Mucosa of descending colon (tissue), 3 donors: ENCODE data around the gene CYP4F12. TPM values are rescaled to one million over a fixed set of nuclear protein-coding genes. Genes with fewer than 3 reads are reported as not detected.

Source experiments
- ATAC-seq: fragments of 200-7000 bp; cut with Tn5 transposase; one replicate; pipeline ENCODE4 v1.9.1; 2020; ENCODE audit warnings: mild to moderate bottlenecking, moderate library complexity
- DNase-seq, 3 donors: peaks; one replicate each; pipeline ENCODE4 v3.0.0-alpha.2; 2020
- H3K36me3 ChIP-seq: fragments of 200-600 bp; one replicate; pipeline ENCODE4 v1.8.0; 2021; ENCODE audit warnings: low read depth, mild to moderate bottlenecking
- H3K4me1 ChIP-seq: fragments of 200-600 bp; one replicate; pipeline ENCODE4 v1.8.0; 2021; ENCODE audit warnings: low read depth, mild to moderate bottlenecking
- H3K4me3 ChIP-seq: fragments of 200-600 bp; one replicate; pipeline ENCODE4 v1.8.0; 2021; ENCODE audit warnings: mild to moderate bottlenecking
- H3K9me3 ChIP-seq: fragments of 200-600 bp; one replicate; pipeline ENCODE4 v1.8.0; 2021; ENCODE audit warnings: mild to moderate bottlenecking
- CTCF ChIP-seq: fragments of 200-600 bp; IDR thresholded peaks from one replicate; pipeline ENCODE4 v1.8.0; 2022; ENCODE audit warnings: antibody characterized with exemption, mild to moderate bottlenecking
- intact Hi-C, 2 donors: fragments of 100-400 bp; cut with DNase I in 1 of 2; cut with micrococcal nuclease in 1 of 2; formaldehyde crosslinking; loops; one replicate each; pipeline versions ENCODE4 v1.11.0 to v1.11.1; 2022; cut with DNase I, micrococcal nuclease
- total RNA-seq, 3 donors: library from RNA; stranded (reverse); fragmentation: NEBNext Ultra II Directional in 2 of 3; extraction: Animal tissue kit (Norgen Biotek cat#: 25700) in 2 of 3; gene quantifications; one replicate each; pipeline versions ENCODE4 v1.2.1 to v1.2.4, GENCODE V29; 2021 to 2023
- donor health status: DM: no; HTN: no; CAD: no; lungs with moderate emphysema.
- donor health status: DM: no; HTN: no; CAD: no.
- donor health status: DM: no; HTN: yes; CAD: no.

CYP4F12 gene
- total RNA-seq, 3 donors from 2014 or later: 62.8 to 179 (median 70.5) TPM

- Histone ChIP-seq H3K36me3 (no peaks in the 10 kb centered on the region), H3K4me1 (no peaks in the 10 kb centered on the region), H3K9me3 (no peaks in the 10 kb centered on the region), H3K4me3 (no peak overlapping the region)
- ATAC-seq (peak; percentile 60), DNase-seq (peak in 2 of 3 donors; percentile 28 to 39)
- intact Hi-C loops: no loop called here
- TF ChIP-seq CTCF: no peak
These were observed 41.1 kb upstream of the CYP4F12 start for GRCh38 chr19:15631817-15632216.

DNA sequence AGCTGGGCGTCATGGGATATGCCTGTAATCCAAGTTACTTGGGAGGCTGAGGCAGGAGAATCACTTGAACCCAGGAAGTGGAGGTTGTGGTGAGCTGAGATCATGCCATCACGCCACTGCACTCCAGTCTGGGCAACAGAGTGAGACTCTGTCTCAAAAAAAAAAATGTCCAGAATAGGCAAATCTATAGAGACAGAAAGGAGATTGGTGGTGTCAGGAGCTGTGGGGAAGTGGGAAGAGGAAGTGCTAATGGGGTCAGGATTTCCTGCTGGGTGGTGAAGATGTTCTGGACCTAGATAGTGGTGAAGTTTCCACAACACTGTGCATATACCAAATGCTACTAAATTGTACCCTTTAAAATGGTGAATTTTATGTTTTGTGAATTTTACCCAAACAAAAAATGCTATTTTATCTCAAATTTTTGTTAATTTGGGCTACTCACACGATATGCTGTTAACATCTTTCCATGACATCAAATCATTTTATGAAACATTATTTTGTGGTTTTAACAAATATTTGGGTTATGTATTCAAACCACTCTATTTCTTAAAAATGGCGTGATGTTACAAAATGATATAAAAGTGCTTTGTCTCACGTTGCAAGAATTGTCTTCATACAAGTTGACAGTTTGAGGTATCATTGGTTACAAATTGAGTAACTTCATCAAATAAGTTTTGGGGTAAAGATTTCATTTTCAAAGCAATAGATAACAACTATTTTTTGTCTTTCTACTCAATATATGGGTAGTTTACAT, 39.6 kb upstream of the CYP4F12 start:
- H3K9me3 ChIP-seq: no peaks in the 10 kb centered on the region
- no peaks in the 10 kb centered on the region for H3K36me3 ChIP-seq
- TF ChIP-seq CTCF: no peak
- no peak for DNase-seq
- no peaks in the 10 kb centered on the region for H3K4me1 ChIP-seq
- intact Hi-C loops: no loop called here
- ATAC-seq: no peak
- no peak overlapping the region for H3K4me3 ChIP-seq

GRCh38 chr19:15634105-15634504, 38.8 kb upstream of the CYP4F12 start:
- Histone ChIP-seq H3K9me3 (no peaks in the 10 kb centered on the region), H3K4me1 (no peaks in the 10 kb centered on the region), H3K4me3 (no peak overlapping the region), H3K36me3 (no peaks in the 10 kb centered on the region)
- no peak for TF ChIP-seq CTCF
- ATAC-seq (no peak), DNase-seq (no peak)
- intact Hi-C loops: no loop called here

- Histone ChIP-seq H3K36me3 (no peaks in the 10 kb centered on the region), H3K4me1 (peaks cover 11% of the 10 kb centered on the region), H3K4me3 (no peak overlapping the region), H3K9me3 (no peaks in the 10 kb centered on the region)
- intact Hi-C loops: no loop called here
- TF ChIP-seq CTCF: no peak
- DNase-seq: no peak
- ATAC-seq: no peak
These were observed 37.7 kb upstream of the CYP4F12 start for GRCh38 chr19:15635016-15635805.

DNA sequence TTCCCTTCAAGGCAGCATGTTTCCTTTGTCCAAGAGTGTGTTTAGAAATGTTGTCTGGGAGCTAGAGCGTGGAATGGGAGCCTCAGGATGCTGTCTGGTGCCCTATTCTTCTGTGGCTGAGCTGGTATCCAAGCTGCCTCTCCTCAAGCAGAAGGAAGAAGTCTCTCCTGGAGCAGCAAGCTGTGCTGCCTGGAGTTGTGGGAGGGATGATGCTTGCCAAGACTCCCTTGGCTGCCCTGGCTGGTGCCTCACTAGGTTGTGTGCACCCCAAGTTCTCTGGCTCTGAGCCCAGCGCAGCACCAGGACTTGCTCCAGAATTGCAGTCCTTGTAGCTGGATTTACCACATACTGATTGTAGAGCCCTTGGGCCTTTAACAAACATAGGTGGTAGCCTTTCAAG, 36.9 kb upstream of the CYP4F12 start:
- no peak overlapping the region for H3K4me3 ChIP-seq
- no peaks in the 10 kb centered on the region for H3K36me3 ChIP-seq
- no peak for TF ChIP-seq CTCF
- intact Hi-C loops: no loop called here
- peaks cover 17% of the 10 kb centered on the region for H3K4me1 ChIP-seq
- ATAC-seq: no peak
- DNase-seq: no peak
- H3K9me3 ChIP-seq: no peaks in the 10 kb centered on the region
